Stimulated activated CD4-positive, alpha-beta T cell treated with anti-CD3 and anti-CD28 coated beads, Interleukin-15, amount 100 ng/mL, for 1 hour (primary cell): ENCODE data around the gene TCF15.

Source experiments
- DNase-seq, 2 donors: peaks; one replicate each; pipeline ENCODE4 v3.0.0-alpha.2; 2020; ENCODE audit warnings: low read depth in 1 of 2, low spot score in 1 of 2

Gene TCF15

GRCh38 chr20:556984-557383 is 53.1 kb downstream of the TCF15 start:
- no peak for DNase-seq

GRCh38 chr20:555976-556385 is 54.1 kb downstream of the TCF15 start:
- DNase-seq = no peak
